H1 (cell line): Measurements from ENCODE around the gene CEP152. TPM values are rescaled to one million over a fixed set of nuclear protein-coding genes. Genes with fewer than 3 reads are reported as not detected.

Experiments used
- CTBP2 ChIP-seq: IDR thresholded peaks from 2 replicates; pipeline ENCODE4 v1.7.0; 2011; ENCODE audit warnings: borderline replicate concordance, mild to moderate bottlenecking, moderate library complexity, mixed read lengths, low read length; ENCODE audit not compliant: insufficient read depth, insufficient read length
- polyA plus RNA-seq, 7 experiments: library from polyadenylated mRNA; depleted of rRNA in 3 of 7; stranded (reverse) in 5 of 7; unstranded in 2 of 7; fragments of >200 nt in 5 of 7; fragments of 200-250 nt in 2 of 7; gene quantifications; 1 replicate in 5 of 7; 2 replicates in 1 of 7; 4 replicates in 1 of 7; pipeline versions ENCODE4 v1.2.1 to v1.2.3, GENCODE V29; 2011 to 2013; ENCODE audit warnings: missing spikeins in 2 of 7, mixed read lengths in 2 of 7
- total RNA-seq: library from RNA; stranded (reverse); fragmentation: NEBNext Ultra II Directional; extraction: Animal tissue kit (Norgen Biotek cat#: 25700); gene quantifications from 2 replicates; pipeline ENCODE4 v1.2.1, GENCODE V29; 2021
- TF ChIP-seq, protein P1 (sequence below): IDR thresholded peaks from 2 replicates; pipeline ENCODE4 v1.6.1; 2011; ENCODE audit warnings: low read length, improper control_type of control experiment

Gene CEP152
- total and polyA plus RNA-seq, 2 of the 8 experiments (the other 6 are each of a cell fraction or from before 2014, with no cell fraction given): 1.4 to 16.2 TPM

DNA sequence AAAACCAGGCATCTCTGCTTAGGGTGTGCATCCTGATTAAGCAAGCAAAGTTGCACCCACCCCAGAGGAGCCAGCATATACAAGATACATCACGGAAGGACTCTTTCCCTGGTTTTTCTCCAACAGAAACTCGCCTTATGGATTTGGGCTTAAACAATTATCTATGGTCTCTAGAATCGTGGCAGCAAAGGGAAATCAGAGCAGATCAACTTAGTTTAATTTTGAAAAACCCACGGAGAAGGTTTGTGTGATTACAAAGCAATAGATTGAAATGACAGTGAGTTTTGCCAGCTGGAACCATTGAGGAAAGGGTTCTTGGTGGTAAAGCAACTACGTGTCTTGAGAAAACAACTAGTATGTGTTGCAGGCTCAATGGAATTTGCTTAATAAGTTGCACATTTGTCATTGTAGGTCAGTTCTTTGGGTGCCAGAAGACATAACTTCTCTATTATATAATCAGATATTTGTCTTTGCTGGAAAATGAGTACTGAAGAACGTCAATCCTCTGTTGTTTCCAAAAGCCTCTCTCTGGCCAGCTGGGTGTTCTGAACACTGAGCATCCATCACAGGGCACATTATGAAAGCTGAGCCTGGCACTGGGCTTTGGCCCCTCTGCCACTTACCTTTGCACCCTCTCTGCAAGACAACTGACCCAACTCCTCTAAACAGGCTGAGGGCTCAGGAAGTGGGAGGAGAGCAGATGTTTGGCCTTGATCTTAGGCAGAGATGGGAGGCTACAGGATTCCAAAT lies 89.6 kb downstream of the CEP152 start (continued):
- no peak for TF ChIP-seq CTBP2
- TF ChIP-seq, protein P1, sequence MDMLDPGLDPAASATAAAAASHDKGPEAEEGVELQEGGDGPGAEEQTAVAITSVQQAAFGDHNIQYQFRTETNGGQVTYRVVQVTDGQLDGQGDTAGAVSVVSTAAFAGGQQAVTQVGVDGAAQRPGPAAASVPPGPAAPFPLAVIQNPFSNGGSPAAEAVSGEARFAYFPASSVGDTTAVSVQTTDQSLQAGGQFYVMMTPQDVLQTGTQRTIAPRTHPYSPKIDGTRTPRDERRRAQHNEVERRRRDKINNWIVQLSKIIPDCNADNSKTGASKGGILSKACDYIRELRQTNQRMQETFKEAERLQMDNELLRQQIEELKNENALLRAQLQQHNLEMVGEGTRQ: no peak
